GM12874 (cell line): ENCODE data around the gene CENPO.

Source experiments
- CTCF ChIP-seq: IDR thresholded peaks from 2 replicates; pipeline ENCODE4 v1.5.1; 2011; ENCODE audit warnings: low read depth, mild to moderate bottlenecking, control low read depth, low read length, moderate library complexity; ENCODE audit not compliant: insufficient read depth

Gene CENPO

DNA sequence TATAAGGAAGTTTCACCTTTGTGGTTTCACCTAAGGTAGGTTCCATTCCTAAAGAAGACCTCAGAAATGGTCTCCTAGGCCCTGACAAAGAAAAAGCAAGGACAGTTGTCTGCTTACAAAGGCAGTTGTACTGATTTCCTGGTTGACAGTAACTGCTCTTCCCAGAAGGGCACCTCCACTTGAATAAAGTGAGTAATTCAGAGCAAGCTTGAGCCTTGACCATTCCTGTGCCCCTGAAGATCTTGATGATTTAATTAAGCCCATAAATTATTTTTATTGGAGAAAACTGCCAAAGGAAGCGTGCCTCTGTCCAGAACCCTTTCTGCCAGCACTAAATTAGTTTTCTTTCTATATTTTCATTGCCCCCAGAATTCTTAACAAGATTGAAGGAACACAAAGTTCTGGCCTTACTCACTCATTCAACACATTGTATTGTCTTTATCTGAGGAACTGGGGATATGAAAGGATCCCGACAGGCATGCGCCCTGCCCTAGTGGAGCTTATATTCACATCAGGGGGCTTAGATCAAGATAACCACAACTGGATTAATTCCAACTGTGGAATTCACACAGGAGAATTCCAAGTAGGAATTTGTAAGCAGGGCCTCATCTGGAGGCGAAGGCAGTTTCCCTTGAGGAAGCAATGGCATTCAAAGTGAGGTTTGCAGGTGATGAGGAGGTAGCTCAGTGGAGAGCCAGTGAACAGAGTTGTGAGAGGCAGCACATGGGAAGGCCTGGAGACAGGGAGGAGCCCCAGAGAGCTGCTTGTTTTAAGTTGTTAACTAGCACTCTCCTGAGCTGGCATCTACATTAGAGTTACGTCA, 21.2 kb upstream of the CENPO start:
- no peak for TF ChIP-seq CTCF

- no peak for TF ChIP-seq CTCF
Observed at GRCh38 chr2:24774373-24774772, 18.9 kb upstream of the CENPO start.

- TF ChIP-seq CTCF: no peak
Observed at GRCh38 chr2:24779116-24779515, 14.1 kb upstream of the CENPO start.

DNA sequence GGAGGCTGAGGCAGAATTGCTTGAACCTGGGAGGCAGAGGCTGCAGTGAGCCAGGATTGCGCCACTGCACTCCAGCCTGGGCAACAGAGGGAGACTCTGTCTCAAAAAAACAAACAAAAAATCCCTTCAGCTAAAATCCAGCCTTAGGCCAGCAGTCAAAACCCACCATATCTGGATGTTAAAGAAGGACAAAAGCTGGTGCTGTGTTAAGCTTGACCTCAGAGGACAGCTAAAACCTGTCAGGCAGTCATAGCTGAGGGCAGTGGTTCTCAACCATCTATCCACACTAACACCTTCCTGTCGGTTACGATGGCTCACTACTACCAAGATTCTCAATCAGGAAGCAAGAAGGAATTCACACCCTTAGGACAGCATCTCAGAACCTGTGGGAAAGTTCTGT, 9.6 kb upstream of the CENPO start:
- no peak for TF ChIP-seq CTCF

DNA sequence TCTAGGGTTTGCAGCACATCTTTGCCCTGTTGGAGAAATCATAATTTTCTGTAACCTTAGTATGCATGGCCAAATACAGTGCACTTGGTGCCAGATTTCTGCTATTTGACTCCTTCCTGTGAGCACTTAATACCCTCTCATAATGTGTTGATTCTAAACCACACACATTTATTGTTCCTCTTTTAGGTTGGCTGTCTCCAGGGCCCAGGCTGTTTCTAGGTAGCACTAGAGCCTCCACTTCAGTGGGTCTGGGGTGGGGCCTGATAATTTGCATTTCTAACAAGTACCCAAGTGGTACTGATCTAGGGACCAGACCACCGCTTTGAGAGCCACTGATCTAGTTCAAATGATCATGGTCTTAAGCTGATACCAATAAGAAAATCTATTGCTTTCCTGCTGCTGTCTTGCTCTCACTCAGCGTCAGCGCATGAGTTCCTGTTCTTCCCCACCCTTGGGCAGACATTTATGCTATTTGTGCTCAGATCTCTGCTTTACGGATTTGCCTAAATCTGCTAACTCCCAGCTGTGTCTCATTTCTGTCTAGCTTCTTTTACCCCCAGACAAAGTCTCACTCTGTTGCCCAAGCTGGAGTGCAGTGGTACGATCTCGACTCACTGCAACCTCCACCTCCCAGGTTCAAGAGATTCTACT, 7.4 kb upstream of the CENPO start:
- no peak for TF ChIP-seq CTCF

GRCh38 chr2:24787532-24787931, 5.7 kb upstream of the CENPO start:
- TF ChIP-seq CTCF: no peak

- TF ChIP-seq CTCF: no peak
Observed at GRCh38 chr2:24788816-24789215, 4.4 kb upstream of the CENPO start.
